Thoracic aorta (tissue), 2 donors: ENCODE results near the gene SGTA. TPM values are rescaled to one million over a fixed set of nuclear protein-coding genes. Genes with fewer than 3 reads are reported as not detected.

Experiments
- ATAC-seq: fragments of 150-250 bp; one replicate; pipeline ENCODE4 v1.8.0; 2017; ENCODE audit warnings: low read depth; ENCODE audit not compliant: insufficient number of reproducible peaks, low FRiP score
- DNase-seq: peaks from one replicate; pipeline ENCODE4 v3.0.0-alpha.2; 2020; ENCODE audit warnings: low spot score
- H3K27ac ChIP-seq, 2 donors: fragments of 200-600 bp; sonication (generic); 1 replicate in 1 of 2; 2 replicates in 1 of 2; pipeline ENCODE4 v1.5.1; 2016; ENCODE audit warnings: mild to moderate bottlenecking in 2 of 2, moderate library complexity in 2 of 2
- H3K27me3 ChIP-seq: fragments of 200-600 bp; sonication (generic); replicated peaks from 2 replicates; pipeline ENCODE4 v1.6.0; 2016; ENCODE audit warnings: mild to moderate bottlenecking; ENCODE audit not compliant: insufficient read depth
- H3K36me3 ChIP-seq: fragments of 200-600 bp; sonication (generic); one replicate; pipeline ENCODE4 v1.5.1; 2016
- H3K4me1 ChIP-seq, 2 donors: fragments of 200-600 bp; sonication (generic); 1 replicate in 1 of 2; 2 replicates in 1 of 2; pipeline versions ENCODE4 v1.5.1 to v1.6.0; 2016; ENCODE audit warnings: low read depth in 2 of 2, mild to moderate bottlenecking in 1 of 2; ENCODE audit not compliant: control insufficient read depth in 1 of 2
- H3K4me3 ChIP-seq: fragments of 200-600 bp; sonication (generic); 2 replicates; pipeline ENCODE4 v1.5.1; 2016; ENCODE audit warnings: mild to moderate bottlenecking
- H3K9me3 ChIP-seq: fragments of 200-600 bp; sonication (generic); 2 replicates; pipeline ENCODE4 v1.5.1; 2016
- total RNA-seq, 2 donors: library from RNA; depleted of rRNA; stranded (reverse); fragments of >200 nt; gene quantifications; one replicate each; pipeline versions ENCODE4 v1.1.0 to v1.2.3, GENCODE V29; 2016
- TF ChIP-seq, protein P1 (sequence below): fragments of 200-600 bp; sonication (generic); IDR thresholded peaks from one replicate; pipeline ENCODE4 v1.5.1; 2019; ENCODE audit warnings: antibody characterized with exemption

SGTA gene
- total RNA-seq, 2 donors from 2014 or later, result 43.7 to 46.4 TPM

DNA sequence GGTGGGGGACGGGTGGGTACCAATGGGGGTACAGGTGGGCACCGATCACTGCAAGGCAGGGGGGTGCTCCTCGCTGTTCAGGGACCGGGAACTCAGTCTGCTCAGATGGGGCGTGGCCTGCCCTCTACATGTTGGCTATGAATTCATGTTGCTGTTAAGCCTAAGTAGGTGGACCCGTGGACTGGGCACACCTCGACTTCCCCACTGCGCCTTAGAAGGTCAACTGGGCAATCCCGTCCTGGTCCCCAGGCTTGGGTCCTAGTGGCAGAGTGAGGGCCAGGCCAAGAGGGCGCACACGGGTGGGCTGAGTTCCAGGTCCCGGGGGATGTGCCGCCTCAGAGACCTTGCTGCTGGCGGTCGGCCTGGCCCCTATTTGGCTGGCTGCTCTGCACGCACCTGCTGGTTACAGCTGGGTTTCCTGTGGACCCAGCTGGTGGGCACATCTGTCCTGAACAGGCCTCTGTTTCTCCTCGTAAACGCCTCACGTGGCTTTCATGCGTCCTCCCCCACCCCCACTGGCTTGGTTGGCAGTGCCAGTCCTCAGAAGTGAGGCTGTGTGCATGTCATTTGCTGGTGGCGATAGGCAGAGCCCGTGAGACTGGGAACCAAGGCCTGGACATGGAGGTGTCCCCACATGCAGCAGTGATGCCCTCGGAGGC, 23.0 kb upstream of the SGTA start:
- Histone ChIP-seq H3K36me3 (peaks cover 29% of the 10 kb centered on the region), H3K4me3 (no peak overlapping the region)

DNA sequence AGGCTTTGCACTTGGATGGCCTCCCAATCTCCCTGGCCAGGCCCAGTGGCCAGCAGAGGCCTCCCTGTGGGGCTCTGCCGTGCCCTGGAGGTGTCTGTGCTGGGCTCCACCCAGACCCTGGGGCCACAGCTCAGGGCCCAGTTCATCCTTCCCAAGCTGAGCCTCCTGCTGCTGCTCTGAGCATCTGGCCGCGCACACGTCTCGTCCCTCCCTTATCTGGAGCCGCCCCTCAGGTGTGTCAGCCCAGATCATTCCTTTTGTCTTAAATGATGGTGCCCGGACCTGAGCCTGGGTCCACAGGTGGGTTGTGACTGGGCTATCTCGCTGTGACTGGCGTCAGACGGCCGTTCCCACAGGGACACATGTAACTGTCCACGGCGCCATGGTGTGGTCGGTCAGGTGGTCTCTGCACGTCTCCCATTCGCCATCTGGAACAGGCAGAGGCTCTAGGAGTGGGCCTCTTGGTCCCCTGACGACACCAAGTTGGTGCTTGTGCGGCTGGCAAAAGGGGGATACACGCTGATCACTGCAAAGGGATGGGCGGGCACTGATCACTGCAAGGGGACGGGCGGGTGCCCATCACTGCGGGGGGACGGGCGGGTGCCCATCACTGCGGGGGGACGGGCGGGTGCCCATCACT, 22.3 kb upstream of the SGTA start:
- Histone ChIP-seq H3K4me3 (no peak overlapping the region), H3K9me3 (no peaks in the 10 kb centered on the region), H3K27ac (no peak overlapping the region), H3K27me3 (no peaks in the 10 kb centered on the region), H3K36me3 (peaks cover 29% of the 10 kb centered on the region), H3K4me1 (no peaks in the 10 kb centered on the region)
- no peak for DNase-seq
- ATAC-seq, result no peak
- TF ChIP-seq, protein P1, sequence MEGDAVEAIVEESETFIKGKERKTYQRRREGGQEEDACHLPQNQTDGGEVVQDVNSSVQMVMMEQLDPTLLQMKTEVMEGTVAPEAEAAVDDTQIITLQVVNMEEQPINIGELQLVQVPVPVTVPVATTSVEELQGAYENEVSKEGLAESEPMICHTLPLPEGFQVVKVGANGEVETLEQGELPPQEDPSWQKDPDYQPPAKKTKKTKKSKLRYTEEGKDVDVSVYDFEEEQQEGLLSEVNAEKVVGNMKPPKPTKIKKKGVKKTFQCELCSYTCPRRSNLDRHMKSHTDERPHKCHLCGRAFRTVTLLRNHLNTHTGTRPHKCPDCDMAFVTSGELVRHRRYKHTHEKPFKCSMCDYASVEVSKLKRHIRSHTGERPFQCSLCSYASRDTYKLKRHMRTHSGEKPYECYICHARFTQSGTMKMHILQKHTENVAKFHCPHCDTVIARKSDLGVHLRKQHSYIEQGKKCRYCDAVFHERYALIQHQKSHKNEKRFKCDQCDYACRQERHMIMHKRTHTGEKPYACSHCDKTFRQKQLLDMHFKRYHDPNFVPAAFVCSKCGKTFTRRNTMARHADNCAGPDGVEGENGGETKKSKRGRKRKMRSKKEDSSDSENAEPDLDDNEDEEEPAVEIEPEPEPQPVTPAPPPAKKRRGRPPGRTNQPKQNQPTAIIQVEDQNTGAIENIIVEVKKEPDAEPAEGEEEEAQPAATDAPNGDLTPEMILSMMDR, result no peak

More for the DNA sequence above, 23.0 kb upstream of the SGTA start:
- no peak for ATAC-seq
- no peak for DNase-seq
- Histone ChIP-seq H3K4me1 (no peaks in the 10 kb centered on the region), H3K27me3 (no peaks in the 10 kb centered on the region), H3K9me3 (no peaks in the 10 kb centered on the region), H3K27ac (no peak overlapping the region)
- TF ChIP-seq, protein P1, result no peak

DNA sequence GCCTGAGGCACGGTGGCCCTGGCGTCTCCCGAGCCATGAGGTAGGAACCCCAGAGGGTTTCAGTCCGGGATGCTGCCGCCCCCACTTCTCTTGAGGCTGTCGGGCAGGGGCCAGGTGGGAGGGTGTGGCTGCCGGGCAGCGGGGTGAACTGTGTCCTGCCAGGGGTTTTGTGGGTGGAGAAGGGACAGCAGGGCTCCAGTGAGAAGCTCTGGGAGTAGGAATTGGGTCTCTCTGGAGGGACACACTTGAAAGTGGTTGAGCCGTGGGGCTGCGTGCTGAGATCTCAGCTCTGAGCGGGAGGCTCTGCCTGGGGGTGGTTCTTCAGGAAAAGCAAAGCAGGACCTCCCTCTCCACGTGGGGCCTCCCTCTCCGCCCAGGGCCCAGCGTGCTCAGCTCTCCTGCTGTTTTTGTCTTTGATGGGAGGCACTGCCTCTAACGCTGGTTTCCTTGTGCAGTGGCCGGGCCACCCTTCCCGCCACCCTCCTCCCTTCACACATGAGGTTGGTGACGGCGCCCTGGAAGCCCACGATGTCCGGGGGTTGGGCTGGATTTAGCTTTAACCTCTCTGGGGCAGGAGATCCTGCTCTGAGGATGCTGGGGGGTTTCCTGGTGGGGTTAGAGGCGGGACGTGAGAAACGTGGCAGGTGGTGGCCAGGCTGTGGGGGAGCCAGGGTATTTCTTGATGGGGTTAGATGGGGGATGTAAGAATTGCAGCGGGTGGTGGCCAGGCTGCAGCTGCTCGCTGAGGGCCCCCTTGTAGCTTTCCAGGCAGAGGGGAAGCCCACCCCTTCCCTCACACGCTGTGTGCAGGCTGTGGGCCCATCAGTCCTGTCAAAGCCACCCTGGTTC, 21.3 kb upstream of the SGTA start:
- no peaks in the 10 kb centered on the region for H3K9me3 ChIP-seq
- H3K36me3 ChIP-seq, result peaks cover 24% of the 10 kb centered on the region
- no peak overlapping the region for H3K4me3 ChIP-seq
- H3K27me3 ChIP-seq, result no peaks in the 10 kb centered on the region
- no peak for ATAC-seq
- no peak for DNase-seq
- H3K4me1 ChIP-seq, result no peaks in the 10 kb centered on the region
- no peak overlapping the region for H3K27ac ChIP-seq
- TF ChIP-seq, protein P1, result no peak

DNA sequence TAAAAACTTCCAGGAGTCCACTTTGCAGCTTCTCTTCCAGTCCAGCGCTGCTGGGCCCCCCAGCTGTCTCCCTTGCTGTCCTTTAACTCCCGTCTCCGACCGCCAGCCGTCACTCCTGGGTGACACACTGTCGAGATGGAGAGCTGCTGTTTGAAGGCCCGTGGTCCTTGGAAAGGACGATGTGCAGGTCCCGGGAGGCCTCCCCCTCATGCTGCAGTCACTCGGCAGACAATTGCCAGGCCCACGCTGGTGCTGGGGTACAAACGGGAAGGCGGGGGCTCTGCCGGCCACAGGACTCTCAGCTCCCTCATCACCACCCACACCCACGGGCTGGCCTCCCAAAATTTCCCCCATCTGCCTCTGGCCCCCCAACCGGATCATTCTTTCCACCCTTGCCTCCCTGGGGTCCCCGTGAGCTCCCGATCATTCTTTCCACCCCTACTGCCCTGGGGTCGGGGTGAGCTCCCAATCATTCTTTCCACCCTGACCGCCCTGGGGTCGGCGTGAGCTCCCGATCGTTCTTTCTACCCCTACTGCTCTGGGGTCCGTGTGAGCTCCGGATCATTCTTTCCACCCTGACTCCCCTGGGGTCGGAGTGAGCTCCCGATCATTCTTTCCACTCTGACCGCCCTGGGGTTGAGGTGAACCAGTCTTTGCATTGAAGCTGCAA, 20.5 kb upstream of the SGTA start:
- TF ChIP-seq, protein P1, result no peak
- peaks cover 19% of the 10 kb centered on the region for H3K36me3 ChIP-seq
- no peak overlapping the region for H3K4me3 ChIP-seq
- no peak for ATAC-seq
- H3K27ac ChIP-seq, result no peak overlapping the region
- H3K4me1 ChIP-seq, result no peaks in the 10 kb centered on the region
- H3K27me3 ChIP-seq, result no peaks in the 10 kb centered on the region
- H3K9me3 ChIP-seq, result no peaks in the 10 kb centered on the region
- DNase-seq, result no peak

DNA sequence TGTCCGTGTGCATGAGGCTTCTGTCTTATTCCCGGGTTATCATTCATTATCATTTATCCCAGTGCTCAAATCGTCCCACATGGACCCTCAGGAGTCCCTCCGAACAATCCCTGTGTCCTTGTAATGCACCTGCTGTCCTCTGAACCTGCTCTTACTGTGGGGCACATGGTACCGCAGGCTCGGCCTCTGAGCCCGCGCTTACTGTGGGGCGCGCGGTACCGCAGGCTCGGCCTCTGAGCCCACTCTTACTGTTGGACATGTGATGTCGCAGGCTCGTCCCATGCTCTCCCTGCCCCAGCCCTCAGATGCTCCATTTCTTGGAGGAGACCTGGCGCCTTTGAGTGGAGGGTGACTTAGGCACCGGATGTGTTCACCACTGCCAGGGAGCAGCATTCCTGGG, 19.8 kb upstream of the SGTA start:
- Histone ChIP-seq H3K27me3 (no peaks in the 10 kb centered on the region), H3K9me3 (no peaks in the 10 kb centered on the region), H3K4me1 (no peaks in the 10 kb centered on the region), H3K27ac (no peak overlapping the region), H3K36me3 (peaks cover 15% of the 10 kb centered on the region), H3K4me3 (no peak overlapping the region)
- TF ChIP-seq, protein P1, result no peak
- no peak for ATAC-seq
- DNase-seq, result no peak
